Stimulated activated CD4-positive, alpha-beta T cell treated with anti-CD3 and anti-CD28 coated beads, Interleukin-12 subunit alpha, Interleukin-12 subunit beta, amount 100 ng/mL, for 4 hours (primary cell): ENCODE data around the gene CXCL9.

ENCODE experiments used
- DNase-seq: peaks from one replicate; pipeline ENCODE4 v3.0.0-alpha.2; 2020

CXCL9 gene

DNA sequence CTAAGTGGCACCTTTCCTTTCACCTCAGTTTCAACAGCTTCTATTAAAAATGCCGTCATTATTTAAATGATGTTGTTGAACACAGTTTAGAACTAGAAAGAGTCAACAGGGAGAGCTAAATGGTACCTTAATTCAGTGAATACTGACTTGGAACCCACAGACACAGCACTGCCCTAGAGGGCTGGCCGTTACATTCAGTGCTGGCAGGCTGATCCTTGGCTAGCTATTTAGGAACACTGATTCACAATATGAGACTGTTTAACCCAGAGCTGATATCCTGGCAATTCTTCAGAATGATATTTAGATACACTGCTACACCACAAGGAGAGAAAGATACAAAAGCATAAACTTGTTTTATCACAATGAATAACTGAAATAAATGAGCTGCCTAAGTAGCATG, 53.8 kb downstream of the CXCL9 start:
- DNase-seq: no peak
